Smooth muscle cell of the coronary artery (primary cell): ENCODE results near the gene DHX58. TPM values are rescaled to one million over a fixed set of nuclear protein-coding genes. Genes with fewer than 3 reads are reported as not detected.

Source experiments
- total RNA-seq: library from RNA; depleted of rRNA; stranded (reverse); fragments of >200 nt; gene quantifications from 2 replicates; pipeline ENCODE4 v1.2.3, GENCODE V29; 2014; ENCODE audit warnings: low replicate concordance

Gene DHX58
- 5.9 and 15.3 TPM in 2 replicates for total RNA-seq

DNA sequence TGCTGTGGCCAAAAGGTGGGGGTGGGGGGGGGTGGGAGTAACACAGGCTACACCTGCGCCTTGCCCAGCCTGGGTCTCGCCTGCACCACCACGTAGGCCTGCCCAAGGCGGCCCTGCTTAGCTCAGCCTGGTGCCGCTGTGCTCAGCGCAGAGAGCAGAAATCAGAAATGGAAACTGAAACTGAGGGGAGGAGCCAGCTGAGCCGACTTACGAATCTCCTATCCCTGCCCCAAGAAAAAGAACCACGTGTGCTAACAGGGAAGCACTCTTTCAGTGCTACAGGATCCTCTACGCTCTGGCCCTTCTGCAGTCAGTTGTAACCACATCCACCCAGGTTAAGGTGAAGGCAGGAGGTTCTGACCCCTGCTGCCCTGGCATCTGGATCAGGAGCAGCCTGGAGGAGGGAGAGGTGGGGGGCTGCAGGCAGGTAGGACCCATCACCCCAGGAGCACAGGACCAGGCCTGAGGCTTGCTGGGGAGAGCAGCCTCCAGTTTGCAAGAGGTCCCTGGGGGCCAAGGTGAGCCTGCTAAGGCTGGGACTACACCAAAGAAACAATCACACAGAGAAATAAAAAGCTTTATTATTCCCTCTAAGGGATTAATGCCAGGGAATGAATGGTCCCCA, at the start of gene DHX58:
TSS of gene DHX58 (minus strand) at position 163 of the 625 bp plus-strand sequence. CDS start 822 bp downstream, outside the sequence.

DNA sequence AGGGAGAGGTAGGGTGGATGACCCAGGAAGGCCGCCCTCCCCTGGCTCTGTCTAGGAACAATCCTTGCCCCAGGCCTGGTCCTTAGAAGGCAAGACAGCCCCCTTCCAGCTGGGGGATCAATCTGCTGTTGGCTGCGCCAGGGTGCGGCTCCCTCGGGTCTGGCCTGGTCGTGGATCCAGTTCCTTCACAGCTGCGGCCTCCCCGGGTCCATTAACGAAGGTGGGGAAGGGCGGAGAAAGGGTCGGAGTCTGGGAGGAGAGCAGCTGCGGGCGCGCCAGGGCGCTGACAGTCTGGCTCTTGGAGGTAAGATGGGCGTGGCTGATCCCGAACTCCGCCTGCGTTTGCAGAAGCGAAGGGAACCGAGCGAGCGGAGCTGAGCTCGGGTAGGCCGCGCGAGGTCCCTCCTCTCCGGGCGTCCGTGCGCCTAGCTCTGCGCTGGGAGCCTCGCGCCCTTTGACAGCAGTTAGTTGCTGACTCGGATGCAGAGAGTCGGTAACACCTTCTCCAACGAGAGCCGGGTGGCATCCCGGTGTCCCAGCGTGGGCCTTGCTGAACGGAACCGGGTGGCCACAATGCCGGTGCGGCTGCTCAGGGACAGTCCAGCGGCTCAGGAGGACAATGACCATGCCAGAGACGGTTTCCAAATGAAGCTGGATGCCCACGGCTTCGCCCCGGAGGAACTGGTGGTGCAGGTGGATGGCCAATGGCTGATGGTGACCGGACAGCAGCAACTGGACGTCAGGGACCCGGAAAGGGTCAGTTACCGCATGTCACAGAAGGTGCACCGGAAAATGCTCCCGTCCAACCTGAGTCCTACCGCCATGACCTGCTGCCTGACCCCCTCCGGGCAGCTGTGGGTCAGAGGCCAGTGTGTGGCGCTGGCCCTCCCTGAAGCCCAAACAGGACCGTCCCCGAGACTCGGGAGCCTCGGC, 10.1 kb upstream of the DHX58 start, which contains the start of gene HSPB9:
TSS of gene HSPB9 (plus strand) at position 434 of the 933 bp plus-strand sequence. CDS start at position 481, 47 bp downstream.

DNA sequence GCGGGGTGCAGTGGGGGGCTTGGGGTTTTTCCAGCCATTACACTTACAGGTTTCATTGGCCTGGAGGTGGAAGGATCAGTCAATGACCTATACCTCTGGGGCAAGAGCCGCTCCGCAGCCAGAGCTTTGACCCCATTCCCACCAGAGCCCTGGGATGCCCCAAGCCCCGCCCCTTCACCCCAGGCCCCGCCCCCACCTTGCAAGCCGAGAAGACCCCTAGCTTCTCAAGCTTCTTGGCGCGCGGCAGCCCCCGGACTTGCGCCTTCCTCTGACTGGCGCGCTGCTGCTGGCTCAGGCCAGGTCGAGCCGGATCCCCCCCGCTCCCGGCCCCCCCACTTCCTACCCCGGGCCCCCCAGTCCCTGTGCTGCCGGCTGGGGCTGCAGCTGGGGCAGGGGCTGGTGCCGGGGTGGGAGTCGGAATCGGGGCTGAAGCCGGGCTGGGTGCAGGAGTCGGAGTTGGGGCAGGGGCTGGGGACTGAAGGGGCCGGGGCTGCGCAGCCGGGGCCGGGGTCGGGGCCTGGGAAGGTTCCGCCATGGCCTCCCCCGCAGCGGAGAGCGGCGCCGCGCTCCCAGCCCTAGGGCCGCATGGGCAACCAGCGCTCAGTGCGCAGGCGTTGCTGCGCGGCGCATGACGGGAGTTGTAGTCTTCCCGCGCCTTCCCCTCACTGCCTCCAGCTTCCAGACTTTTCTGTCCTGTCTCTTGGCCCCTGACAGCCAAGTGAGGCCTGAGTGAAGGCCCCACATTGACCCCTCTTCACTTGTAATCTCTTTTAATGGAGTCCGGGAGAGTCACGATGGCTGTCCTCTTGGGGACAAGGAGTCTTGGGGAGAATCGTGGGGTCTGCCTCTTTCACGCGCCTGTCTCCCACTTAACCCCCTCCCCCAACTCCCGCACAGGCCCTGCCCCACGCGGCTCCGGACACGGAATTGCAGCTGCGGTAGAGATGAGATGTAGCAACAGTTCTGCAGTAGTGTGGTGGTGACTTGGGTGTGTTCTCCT, 8.6 kb upstream of the DHX58 start, which contains the start of gene KAT2A:
TSS of gene KAT2A (minus strand) at position 598 of the 1,000 bp plus-strand sequence. CDS start at position 535, 63 bp downstream.

DNA sequence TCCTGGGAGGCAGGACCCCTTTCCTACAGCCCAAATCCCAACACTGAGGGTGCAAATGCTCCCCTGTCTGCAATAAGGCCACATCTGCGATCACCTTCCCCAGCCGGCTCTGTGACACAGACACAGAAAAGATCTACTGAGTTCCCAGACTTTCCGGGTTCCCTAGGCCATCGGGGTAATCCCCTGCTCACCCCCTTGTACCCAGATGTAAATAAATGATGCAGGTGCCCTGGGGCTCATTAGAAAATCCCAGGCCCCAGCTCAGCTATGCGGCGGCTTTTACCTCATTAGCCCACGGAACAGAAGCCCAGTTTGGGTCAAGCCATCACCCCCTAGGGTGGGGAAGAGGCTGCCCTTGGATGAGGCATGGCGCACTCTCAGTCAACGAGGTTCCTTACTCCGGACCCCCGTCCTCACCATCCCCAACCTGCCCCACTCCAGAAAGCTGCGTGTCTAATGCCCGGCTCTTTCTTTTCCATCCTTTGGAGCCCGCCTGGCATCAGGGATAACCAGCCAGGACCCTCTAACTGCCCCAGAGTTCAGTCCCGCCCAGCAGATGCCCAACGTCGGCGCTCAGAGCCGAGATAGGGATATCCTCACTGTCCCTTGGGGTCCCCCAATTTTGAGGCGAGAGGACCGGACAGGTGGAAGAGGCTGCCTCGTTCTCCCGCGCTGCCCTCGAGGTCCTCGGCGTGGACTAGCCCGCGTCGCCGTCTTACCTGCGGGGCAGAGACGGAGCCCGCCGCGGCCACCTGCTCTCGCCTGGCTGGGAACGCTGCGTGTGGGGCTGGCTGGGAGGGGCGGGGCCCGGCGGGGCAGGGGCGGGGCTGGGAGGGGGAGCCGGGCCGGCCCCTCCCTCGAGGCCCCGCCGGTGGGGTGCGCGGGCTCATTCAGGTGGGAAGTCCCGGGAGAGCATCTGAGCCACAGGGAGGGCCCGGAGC, 14.6 kb downstream of the DHX58 start, which contains the start of gene ZNF385C:
TSS of gene ZNF385C (minus strand) at position 783 of the 941 bp plus-strand sequence. CDS start 35,417 bp downstream, outside the sequence.

Other genes starting within 250 kb of the DHX58 start
- gene KLHL11, start 247.3 kb downstream of the DHX58 start, total RNA-seq = 19.8 and 24.4 TPM in 2 replicates
- gene ACLY, start 193.8 kb downstream of the DHX58 start, total RNA-seq = 112 and 253 TPM in 2 replicates
- 0.35 and 0.90 TPM in 2 replicates for gene ODAD4, start 182.1 kb downstream of the DHX58 start, total RNA-seq
- 51.1 and 97.1 TPM in 2 replicates for gene CNP, start 145.9 kb downstream of the DHX58 start, total RNA-seq
- 70.9 and 71.8 TPM in 2 replicates for gene DNAJC7, start 95.3 kb downstream of the DHX58 start, total RNA-seq
- gene NKIRAS2, start 92.6 kb downstream of the DHX58 start, total RNA-seq = 17.3 and 27.1 TPM in 2 replicates
- under 0.01 and 0.15 TPM in 2 replicates for gene C17orf113, start 62.1 kb downstream of the DHX58 start, total RNA-seq
- under 0.01 TPM in 1 of 2 replicates, not detected in the other for gene ZNF385C, start 14.2 kb downstream of the DHX58 start, total RNA-seq
- gene KAT2A, start 8.7 kb upstream of the DHX58 start, total RNA-seq = 5.6 and 11.1 TPM in 2 replicates
- gene HSPB9, start 10.1 kb upstream of the DHX58 start, total RNA-seq = not detected in 2 replicates
- gene RAB5C, start 42.3 kb upstream of the DHX58 start, total RNA-seq = 41.7 and 64.7 TPM in 2 replicates
- gene KCNH4, start 68.4 kb upstream of the DHX58 start, total RNA-seq = 0.12 TPM in 1 of 2 replicates, not detected in the other
- not detected in 2 replicates for gene HCRT, start 72.7 kb upstream of the DHX58 start, total RNA-seq
- gene GHDC, start 81.8 kb upstream of the DHX58 start, total RNA-seq = 11.1 and 13.4 TPM in 2 replicates
- gene STAT5B, start 163.7 kb upstream of the DHX58 start, total RNA-seq = 21.1 TPM in 2 replicates
- gene STAT5A, start 175.8 kb upstream of the DHX58 start, total RNA-seq = 11.4 and 31.5 TPM in 2 replicates